Measurements from ENCODE around the gene CFAP77.

The CFAP77 gene

GRCh38 chr9:132520612-132521011 is 110.6 kb downstream of the CFAP77 start:
- DNase-seq = no peak

- no peak for DNase-seq
Measured at GRCh38 chr9:132525308-132526023, 115.5 kb downstream of the CFAP77 start.

GRCh38 chr9:132531195-132531594 is 121.2 kb downstream of the CFAP77 start:
- no peak for DNase-seq

GRCh38 chr9:132531710-132532570 is 121.9 kb downstream of the CFAP77 start:
- DNase-seq = no peak

GRCh38 chr9:132534832-132535231 is 124.8 kb downstream of the CFAP77 start:
- no peak for DNase-seq

- no peak for DNase-seq
Measured at GRCh38 chr9:132536124-132536523, 126.1 kb downstream of the CFAP77 start.

- DNase-seq = no peak
Measured at GRCh38 chr9:132537352-132537751, 127.3 kb downstream of the CFAP77 start.

- DNase-seq = no peak
Measured at GRCh38 chr9:132538071-132538470, 128.1 kb downstream of the CFAP77 start.

- DNase-seq = no peak
Measured at GRCh38 chr9:132539096-132539495, 129.1 kb downstream of the CFAP77 start.

GRCh38 chr9:132541051-132541450 is 131.0 kb downstream of the CFAP77 start:
- DNase-seq = no peak

- DNase-seq = no peak
Measured at GRCh38 chr9:132541870-132542830, 132.1 kb downstream of the CFAP77 start.

GRCh38 chr9:132543251-132543650 is 133.2 kb downstream of the CFAP77 start:
- DNase-seq = no peak

GRCh38 chr9:132543960-132544359 is 133.9 kb downstream of the CFAP77 start:
- no peak for DNase-seq

GRCh38 chr9:132545578-132545977 is 135.6 kb downstream of the CFAP77 start:
- no peak for DNase-seq

GRCh38 chr9:132546148-132547051 is 136.4 kb downstream of the CFAP77 start:
- DNase-seq = no peak

- DNase-seq = no peak
Measured at GRCh38 chr9:132547052-132547431, 137.0 kb downstream of the CFAP77 start.

GRCh38 chr9:132547436-132547835 is 137.4 kb downstream of the CFAP77 start:
- no peak for DNase-seq

GRCh38 chr9:132547976-132548730 is 138.1 kb downstream of the CFAP77 start:
- DNase-seq = no peak

GRCh38 chr9:132548751-132549640 is 139.0 kb downstream of the CFAP77 start:
- no peak for DNase-seq

GRCh38 chr9:132551556-132551955 is 141.5 kb downstream of the CFAP77 start:
- no peak for DNase-seq

Measured in activated CD4-positive, alpha-beta T cell treated with anti-CD3 and anti-CD28 coated beads for 1 hour (primary cell).